HG02885 (cell line): ENCODE results near the gene CAPZA1.

ENCODE experiments used
- ATAC-seq: cut with Tn5 transposase; IDR thresholded peaks from one replicate; pipeline ENCODE4 v1.9.1; 2021; ENCODE audit warnings: mild to moderate bottlenecking; ENCODE audit not compliant: unreplicated experiment, poor library complexity

Gene CAPZA1

DNA sequence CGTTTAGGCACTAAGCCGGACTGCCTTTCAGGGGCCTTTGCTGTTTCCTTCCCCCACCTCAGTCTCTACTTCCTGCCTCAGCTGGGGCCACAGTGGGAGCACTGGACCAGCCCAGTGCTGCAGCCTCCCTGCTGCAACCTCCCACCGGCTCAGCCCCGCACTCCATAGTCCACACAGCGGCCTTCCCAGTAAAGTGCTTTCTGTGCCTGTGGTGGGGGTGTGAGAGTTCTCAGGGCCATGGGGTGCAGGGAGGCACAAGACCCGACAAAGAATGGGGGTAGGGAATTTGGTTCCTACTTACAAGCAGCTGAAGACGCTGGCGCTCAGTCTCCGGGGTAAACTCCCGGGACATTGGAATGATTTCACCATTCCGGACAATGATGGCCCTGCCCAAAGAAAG lies 92.0 kb downstream of the CAPZA1 start:
- ATAC-seq = no peak

DNA sequence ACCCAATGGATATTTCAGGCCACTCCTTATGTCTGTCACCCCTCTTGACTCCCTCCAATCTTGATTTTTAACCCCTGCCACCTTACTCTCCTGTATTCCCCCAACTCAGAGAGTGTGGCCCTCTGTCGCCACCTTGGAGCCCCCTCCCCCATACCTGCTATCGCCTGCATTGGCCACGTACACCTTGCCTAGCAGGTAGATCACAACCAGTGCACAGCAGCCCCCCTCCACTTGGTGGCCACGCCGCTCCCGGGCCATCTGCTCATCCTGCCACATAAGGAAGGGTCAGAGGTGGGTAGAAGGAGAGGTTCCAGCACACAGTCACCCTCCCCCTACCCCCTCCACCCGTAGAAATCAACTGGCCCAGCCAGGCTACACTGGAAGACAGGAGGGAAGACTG lies 92.6 kb downstream of the CAPZA1 start:
- no peak for ATAC-seq

DNA sequence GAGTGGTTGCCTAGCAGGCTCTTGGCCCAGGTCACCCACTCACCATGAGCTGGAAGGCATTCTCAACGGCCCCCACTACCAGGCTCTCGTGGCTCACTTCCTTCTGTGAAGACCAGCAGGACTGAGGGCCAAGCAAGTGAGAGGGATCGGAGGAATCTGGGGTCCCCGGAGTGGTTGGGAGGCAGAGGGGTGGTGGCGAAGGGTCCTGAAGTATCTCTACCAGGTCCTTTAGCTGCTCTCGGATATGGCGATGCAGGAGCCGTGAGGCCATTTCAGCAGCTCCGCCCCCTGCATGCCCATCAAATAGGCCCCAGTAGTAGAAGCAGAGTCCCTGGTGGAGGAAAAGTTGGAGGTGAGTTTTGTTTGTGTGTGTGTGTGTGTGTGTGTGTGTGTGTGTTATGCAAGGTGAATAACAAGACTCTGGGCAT lies 93.1 kb downstream of the CAPZA1 start:
- no peak for ATAC-seq

DNA sequence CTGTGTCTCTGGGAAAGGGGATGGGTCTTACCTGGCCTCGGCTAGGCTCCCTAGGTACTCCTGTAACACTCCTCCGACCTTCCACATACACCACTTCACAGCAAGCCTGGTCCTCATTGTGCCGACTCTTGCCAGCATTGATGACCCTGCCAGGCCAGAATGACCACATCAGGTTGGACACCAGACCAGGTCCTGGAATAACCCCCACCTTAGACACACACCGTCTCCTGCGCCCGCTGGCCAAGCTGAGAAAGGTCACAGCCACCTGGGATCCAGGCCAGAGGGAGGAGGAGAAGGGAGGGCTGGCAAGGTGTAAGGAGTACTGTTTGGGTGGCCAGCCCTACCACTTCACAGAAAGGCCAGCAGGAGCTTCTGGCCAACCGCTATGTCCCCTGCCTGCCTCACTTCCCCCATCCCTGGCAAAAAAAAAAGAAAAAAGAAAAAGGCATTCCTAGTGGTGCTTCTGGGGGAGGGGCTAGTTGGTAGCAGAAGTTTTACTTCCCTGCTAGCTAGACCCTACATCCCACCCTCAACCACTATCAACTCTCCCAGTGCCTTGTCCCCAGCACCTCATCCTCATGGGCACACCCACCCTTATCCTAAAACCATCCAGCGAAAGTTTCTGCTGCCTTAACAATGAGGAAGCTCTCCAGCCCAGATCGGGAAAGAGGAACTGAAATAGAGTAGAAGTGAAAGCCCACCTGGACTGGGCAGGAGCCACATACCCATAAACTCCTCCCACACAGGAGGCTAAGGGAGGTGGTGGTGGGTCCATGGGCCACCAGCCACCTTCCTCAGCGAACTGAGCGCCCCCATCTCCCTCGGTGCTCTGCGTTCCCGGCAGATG lies 94.1 kb downstream of the CAPZA1 start:
- ATAC-seq = no peak

DNA sequence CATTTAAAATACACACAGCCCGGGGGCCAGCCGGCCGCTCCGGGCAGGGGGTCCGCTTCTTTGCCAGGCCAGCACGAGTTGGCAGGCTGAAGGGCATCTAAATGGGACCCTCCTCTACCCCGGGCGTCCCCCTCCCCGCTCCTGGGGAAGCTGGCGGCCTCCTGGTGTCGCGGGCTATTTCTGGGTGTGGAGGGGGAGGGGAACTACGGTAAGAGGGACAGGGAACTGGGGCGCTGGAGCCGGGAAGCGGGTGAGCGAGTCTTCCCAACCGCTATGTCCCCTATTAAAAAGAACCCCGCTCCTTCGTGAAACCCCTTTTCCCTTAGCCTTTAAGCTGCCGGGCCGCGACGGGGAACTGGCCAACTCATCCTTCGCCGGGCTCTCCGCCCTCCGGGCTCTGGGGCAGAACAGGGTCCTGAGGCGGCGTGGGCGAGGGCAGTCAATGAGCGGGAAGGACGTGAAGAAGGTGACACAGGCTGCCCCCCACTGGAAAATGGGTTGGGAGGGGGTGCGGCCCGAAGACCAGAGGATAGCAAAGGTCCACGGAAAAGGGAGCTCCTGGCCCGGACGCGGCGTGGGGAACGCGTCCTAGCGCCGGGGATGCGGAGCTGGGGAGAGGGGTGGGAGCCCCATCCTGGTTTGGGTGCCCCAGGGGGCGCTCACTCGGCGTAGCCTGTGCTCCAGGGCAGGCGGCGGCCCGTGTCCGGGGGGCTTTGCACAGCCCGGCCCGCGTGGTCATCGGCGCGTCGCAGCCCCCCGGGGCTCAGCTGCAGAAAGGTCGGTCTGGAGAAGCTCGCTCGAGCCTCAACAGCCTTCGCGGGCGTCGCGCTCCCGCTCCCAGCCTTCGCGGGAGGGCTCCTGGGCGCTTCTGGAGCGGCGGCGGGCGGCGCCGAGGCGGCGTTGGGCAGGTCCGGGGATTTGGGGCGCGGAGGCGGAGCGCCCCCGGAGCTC lies 95.0 kb downstream of the CAPZA1 start:
- no peak for ATAC-seq

DNA sequence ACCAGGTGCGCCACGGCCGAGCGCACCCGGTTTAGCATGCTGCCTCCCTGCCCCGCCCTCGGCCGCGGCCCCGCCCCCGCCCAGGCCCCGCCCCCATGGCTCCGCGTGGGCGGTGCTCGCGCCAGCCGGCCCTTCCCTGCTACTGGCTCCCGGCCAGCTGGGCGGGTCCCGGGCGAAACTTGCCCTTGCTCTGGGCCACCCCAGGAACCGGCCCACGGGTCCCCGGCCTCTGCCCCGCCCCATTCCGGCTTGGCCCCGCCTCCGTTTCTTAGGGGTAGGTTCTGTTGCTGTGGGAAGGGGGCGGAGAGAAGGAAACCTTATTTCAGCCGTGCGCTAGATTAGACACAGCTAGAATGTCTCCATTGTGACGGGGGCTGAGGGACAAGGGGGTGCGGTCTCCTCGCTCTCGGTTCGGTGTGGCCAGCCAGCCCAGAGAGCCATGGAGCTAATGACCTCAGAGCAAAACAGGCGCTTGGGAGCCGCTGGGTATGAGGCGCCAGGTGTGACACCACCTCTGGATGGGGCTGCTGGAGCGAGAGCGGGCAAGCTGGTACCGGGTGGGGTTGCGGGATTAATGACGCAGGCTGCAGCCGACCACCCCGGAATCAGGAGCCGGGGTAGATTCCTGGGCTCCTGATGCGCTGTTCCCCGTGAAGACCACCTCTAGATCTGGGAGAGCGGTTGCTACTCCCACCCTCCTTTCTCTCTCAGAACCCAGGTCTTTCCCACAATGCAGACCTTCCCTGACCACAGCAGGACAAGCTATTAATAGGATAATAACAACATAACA lies 95.8 kb downstream of the CAPZA1 start, which contains the start of gene PPM1J:
TSS of gene PPM1J (minus strand) at position 69 of the 790 bp plus-strand sequence. CDS start at position 38, 31 bp downstream.
- ATAC-seq = peak; percentile 84

DNA sequence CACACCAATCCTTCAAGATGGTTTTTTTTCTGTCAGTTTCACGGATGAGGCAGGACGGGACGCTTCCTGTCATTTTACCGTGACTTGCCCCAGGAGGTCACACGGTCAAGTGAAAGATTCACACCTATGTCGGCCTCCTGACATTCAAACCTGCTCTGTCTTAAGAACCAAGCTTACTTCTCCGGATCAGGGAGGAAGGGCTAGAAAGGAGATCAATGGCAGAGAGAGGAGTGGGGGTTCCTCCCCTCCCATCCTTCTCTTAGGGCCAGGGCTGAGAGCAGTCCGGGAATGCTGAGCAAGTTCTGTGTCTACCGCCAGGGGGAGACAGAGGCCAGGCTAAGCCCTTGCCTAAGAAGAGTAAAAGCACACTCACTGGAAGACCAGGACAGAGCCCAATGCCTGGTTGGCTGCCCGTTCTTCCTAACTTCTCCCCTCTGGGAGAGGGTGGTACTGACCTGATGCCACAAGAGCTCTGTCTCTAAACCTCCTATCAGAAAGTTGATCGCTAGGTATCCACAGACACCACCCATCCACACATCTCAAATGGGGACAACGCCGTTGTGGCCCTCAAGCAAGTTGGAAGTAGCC lies 96.6 kb downstream of the CAPZA1 start:
- peak; percentile 32 for ATAC-seq

DNA sequence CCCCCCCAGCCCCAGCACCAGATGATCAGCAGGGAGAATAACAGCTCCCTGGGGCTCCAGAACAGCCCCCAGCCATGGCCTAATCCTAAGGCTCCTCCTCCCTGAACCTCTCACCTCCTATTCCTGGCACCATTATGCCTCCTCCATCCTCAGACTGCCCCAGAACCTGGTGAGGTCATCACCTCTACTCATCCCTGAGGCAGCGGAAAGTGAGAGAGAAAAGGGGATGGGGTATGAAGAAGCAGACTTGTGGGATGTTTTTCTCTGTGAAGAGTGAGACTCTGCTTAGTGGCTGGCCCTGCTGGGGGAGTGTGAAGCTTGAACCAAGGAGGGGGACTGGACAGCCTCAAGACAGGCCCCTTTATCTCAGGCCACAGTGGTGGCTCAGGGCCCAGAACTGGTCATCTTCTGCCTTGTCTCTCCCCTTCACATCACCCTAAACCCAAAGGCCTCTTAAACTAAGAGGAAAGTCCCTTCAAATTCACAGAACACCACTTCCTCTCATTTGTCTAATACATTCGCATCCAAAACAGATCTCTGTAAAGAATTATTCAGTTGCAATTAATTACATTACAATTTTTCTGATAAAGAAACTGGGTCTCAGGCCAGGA lies 97.7 kb downstream of the CAPZA1 start:
- no peak for ATAC-seq

DNA sequence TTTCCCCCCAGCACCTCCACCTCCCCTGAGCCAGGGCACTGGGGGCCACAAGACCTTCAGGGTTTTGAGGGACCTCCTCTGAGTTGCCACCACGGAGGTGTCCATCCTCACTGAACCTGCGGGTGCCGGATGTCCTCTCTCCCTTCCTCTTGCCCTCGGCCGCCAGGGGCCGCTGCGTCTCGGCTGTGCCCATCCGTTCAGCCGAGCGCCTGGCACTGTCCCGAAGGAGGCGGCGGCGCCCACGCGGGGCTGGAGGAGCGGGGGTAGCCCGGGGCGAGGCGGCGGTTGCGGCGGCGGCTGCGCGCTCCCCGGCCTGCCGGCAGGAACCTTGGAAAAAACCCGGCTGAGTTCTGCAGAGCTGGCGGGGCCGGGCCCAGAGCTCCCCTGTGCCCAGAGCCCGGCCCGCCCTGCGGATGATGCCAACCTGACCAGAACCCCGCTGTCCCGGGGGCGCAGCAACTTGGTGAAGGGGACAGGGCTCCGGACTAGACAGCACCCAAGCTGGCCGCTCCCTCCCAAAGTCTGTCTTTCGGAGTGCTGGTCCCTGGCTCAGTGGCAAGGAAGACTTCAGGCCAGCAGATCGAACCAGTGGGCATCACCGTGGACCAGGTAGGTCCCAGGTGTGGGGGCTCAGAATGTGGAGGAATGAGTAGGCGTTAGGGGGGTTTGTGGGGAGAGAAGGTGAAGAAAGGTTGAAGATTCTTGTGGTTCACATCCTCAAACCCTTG lies 99.2 kb downstream of the CAPZA1 start:
- peak; percentile 20 for ATAC-seq

DNA sequence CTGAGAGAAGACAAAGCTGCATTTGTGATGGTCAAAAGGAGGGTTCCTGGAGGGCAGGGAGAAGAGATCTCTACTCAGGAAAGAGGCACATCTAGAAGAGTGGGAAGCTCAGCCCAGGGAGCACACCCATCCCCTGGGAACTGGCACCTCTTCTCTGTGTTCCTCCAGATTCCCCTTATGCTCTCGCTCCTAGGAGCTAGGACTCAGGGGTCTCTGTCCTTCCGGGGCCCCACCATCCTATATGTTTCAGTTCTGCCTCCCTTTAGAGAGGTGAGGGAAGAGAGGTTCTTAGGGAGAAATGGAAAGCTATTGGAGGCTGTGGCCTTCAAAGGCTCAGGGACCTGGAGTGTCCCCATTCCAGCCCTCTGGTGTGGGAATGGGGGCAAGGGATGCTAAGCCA lies 100.1 kb downstream of the CAPZA1 start:
- ATAC-seq = no peak

DNA sequence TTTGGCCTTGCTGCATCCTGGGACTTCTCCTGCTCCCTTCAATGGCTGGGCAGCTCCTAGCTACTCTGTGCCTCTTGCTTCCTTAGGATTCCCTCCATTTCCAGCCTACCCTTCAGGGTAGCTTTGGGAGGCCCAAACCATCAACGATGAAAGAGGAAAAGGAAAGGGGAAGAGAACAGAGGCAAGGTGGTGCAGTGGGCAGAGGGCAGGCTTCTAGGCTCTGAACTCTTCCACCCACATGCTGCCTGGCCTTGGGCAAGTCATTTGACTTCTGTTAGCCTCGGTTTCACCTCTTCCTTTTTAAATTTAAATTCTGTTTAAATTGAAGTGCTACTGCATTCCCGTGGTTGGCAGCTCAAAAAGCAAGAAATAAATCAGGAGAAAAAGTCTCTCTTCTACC lies 101.2 kb downstream of the CAPZA1 start:
- no peak for ATAC-seq
